Measurements from ENCODE around the gene GPR25. TPM values are rescaled to one million over a fixed set of nuclear protein-coding genes. Genes with fewer than 3 reads are reported as not detected.

The GPR25 gene
- total RNA-seq, 1 donor = not detected

DNA sequence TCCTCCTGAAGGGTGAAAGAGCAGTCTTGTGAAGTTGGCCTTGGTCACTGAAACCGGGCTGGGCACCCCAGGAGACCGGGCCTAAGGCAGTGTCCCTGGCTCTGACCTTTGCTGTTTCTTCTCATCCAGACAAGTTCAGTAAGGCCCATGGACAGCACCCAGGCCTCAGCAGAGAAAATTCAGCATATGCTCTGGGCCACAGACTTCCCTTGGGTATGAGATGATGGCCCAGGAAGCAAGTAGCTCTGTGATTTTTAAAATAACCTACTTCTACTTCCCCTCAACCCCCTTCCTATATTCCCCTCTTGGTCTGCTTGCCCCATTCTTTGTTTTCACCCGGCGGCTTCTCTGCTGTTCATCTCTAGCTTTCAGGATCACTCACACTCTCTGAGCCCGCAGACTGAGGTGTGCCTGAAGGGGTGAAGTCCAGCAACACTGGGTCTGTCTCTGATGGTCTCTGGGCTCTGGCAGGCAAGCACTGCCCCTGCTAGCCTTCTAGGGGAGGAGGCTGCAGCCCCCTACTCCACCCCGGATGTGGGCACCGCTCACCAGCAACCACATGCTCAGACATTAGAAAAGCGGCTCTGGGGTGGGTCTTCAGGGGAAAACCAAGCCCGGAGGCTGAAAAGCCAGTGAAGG lies 2.9 kb upstream of the GPR25 start:
- H3K4me3 ChIP-seq (ENCODE audit: low read depth, low read length) = no peak overlapping the region
- DNase-seq (ENCODE audit: low read depth) = no peak
- TF ChIP-seq, protein P1, sequence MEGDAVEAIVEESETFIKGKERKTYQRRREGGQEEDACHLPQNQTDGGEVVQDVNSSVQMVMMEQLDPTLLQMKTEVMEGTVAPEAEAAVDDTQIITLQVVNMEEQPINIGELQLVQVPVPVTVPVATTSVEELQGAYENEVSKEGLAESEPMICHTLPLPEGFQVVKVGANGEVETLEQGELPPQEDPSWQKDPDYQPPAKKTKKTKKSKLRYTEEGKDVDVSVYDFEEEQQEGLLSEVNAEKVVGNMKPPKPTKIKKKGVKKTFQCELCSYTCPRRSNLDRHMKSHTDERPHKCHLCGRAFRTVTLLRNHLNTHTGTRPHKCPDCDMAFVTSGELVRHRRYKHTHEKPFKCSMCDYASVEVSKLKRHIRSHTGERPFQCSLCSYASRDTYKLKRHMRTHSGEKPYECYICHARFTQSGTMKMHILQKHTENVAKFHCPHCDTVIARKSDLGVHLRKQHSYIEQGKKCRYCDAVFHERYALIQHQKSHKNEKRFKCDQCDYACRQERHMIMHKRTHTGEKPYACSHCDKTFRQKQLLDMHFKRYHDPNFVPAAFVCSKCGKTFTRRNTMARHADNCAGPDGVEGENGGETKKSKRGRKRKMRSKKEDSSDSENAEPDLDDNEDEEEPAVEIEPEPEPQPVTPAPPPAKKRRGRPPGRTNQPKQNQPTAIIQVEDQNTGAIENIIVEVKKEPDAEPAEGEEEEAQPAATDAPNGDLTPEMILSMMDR (IDR thresholded peaks at IDR 0.05; ENCODE audit: insufficient read depth, low read length) = no peak

DNA sequence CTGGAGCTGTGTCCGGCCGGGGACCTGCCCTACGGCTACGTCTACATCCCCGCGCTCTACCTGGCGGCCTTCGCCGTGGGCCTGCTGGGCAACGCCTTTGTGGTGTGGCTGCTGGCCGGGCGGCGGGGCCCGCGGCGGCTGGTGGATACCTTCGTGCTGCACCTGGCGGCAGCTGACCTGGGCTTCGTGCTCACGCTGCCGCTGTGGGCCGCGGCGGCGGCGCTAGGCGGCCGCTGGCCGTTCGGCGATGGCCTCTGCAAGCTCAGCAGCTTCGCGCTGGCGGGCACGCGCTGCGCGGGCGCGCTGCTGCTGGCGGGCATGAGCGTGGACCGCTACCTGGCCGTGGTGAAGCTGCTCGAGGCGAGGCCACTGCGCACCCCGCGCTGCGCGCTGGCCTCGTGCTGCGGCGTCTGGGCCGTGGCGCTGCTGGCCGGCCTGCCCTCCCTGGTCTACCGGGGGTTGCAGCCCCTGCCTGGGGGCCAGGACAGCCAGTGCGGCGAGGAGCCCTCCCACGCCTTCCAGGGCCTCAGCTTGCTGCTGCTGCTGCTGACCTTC lies 412 bp downstream of the GPR25 start:
- H3K4me3 ChIP-seq (ENCODE audit: low read depth, low read length) = peak overlapping the region; percentile 13
- DNase-seq (ENCODE audit: low read depth) = no peak
- TF ChIP-seq, protein P1 (IDR thresholded peaks at IDR 0.05; ENCODE audit: insufficient read depth, low read length) = no peak

DNA sequence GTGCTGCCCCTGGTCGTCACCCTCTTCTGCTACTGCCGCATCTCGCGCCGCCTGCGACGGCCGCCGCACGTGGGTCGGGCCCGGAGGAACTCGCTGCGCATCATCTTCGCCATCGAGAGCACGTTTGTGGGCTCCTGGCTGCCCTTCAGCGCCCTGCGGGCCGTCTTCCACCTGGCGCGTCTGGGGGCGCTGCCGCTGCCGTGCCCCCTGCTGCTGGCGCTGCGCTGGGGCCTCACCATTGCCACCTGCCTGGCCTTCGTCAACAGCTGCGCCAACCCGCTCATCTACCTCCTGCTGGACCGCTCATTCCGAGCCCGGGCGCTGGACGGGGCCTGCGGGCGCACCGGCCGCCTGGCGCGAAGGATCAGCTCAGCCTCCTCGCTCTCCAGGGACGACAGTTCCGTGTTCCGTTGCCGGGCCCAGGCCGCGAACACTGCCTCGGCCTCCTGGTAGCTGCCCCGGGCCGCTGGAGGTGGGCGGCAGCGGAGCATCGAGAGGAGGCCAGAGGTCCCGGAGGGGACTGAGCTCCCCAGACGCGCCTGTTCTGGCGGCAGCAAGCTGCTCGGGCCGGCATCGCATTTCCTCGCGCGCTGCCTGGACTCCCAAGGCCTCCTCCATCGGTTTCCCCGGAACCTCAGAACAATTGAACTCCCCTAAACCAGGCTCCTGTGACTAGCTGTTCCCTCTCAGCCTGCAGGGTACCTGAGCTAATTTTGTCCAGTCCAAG lies 1.1 kb downstream of the GPR25 start:
- no peak for DNase-seq (ENCODE audit: low read depth)
- no peak overlapping the region for H3K4me3 ChIP-seq (ENCODE audit: low read depth, low read length)
- TF ChIP-seq, protein P1 (IDR thresholded peaks at IDR 0.05; ENCODE audit: insufficient read depth, low read length) = no peak

DNA sequence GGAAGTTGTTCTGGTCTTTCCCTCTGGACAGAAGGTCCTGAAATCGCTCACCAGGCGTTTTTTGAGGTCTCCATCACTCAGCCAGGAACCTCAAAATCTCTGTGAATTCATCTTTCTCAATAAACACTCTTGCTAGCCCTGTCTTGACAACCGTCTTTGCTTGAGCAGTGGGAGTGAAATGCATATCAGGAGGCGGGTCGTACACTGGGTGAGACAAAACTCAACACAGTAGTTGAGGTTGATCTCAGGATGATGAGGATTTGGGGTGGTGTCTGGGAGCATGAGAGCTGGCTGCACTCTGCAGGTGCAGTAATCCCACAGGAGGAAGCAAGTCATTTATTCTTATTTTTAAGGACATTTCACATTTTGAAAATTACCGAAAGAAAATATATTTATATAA lies 1.9 kb downstream of the GPR25 start:
- no peak for DNase-seq (ENCODE audit: low read depth)
- H3K4me3 ChIP-seq (ENCODE audit: low read depth, low read length) = no peak overlapping the region
- TF ChIP-seq, protein P1 (IDR thresholded peaks at IDR 0.05; ENCODE audit: insufficient read depth, low read length) = no peak

DNA sequence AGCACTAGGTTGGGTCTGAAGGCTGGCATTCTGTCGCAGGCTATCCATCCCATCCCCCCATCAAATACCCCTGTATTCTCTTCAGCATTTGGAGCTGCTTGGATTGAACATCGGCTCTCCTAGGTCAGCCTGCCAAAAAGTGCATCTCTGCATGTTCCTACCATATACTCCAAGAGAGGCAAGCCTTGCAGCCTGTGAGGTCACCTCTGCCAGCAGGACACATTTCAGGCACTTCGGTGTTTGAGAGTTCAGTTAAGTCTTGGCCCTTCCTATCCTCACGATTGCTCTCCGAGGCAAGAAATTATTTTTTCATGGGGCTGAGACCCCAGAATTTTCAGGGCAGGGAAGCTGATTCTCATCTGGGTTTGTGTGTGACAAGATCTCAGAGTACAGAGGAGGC lies 2.6 kb downstream of the GPR25 start:
- DNase-seq (ENCODE audit: low read depth) = no peak
- TF ChIP-seq, protein P1 (IDR thresholded peaks at IDR 0.05; ENCODE audit: insufficient read depth, low read length) = no peak
- H3K4me3 ChIP-seq (ENCODE audit: low read depth, low read length) = no peak overlapping the region

DNA sequence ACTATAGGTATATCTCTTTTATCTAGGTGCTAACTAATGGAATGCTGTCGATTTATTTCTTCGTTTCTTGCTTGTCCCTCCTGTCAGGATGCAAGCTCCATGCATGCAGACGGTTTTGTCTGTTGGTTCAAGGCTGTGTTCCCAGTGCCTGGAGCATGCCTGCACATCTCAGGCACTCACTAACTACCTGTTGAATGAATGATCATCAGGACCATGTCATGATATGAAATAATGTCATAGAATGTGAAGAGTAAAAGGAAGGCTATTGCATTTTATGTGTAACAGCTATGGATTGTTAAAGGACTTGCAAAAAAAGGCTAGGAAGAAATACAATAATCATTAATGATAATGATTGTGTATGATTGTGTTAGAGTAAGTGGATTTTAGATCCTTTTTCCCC lies 4.2 kb downstream of the GPR25 start:
- H3K4me3 ChIP-seq (ENCODE audit: low read depth, low read length) = no peak overlapping the region
- TF ChIP-seq, protein P1 (IDR thresholded peaks at IDR 0.05; ENCODE audit: insufficient read depth, low read length) = no peak
- no peak for DNase-seq (ENCODE audit: low read depth)

Data from fibroblast of the aortic adventitia (primary cell).